HG03558 (cell line): Measurements from ENCODE around the gene FLNA.

Experiments used
- ATAC-seq: cut with Tn5 transposase; IDR thresholded peaks from one replicate; pipeline ENCODE4 v1.9.1; 2021; ENCODE audit warnings: moderate number of reproducible peaks; ENCODE audit not compliant: unreplicated experiment; ENCODE audit errors: extremely low read depth

FLNA gene, protein sequence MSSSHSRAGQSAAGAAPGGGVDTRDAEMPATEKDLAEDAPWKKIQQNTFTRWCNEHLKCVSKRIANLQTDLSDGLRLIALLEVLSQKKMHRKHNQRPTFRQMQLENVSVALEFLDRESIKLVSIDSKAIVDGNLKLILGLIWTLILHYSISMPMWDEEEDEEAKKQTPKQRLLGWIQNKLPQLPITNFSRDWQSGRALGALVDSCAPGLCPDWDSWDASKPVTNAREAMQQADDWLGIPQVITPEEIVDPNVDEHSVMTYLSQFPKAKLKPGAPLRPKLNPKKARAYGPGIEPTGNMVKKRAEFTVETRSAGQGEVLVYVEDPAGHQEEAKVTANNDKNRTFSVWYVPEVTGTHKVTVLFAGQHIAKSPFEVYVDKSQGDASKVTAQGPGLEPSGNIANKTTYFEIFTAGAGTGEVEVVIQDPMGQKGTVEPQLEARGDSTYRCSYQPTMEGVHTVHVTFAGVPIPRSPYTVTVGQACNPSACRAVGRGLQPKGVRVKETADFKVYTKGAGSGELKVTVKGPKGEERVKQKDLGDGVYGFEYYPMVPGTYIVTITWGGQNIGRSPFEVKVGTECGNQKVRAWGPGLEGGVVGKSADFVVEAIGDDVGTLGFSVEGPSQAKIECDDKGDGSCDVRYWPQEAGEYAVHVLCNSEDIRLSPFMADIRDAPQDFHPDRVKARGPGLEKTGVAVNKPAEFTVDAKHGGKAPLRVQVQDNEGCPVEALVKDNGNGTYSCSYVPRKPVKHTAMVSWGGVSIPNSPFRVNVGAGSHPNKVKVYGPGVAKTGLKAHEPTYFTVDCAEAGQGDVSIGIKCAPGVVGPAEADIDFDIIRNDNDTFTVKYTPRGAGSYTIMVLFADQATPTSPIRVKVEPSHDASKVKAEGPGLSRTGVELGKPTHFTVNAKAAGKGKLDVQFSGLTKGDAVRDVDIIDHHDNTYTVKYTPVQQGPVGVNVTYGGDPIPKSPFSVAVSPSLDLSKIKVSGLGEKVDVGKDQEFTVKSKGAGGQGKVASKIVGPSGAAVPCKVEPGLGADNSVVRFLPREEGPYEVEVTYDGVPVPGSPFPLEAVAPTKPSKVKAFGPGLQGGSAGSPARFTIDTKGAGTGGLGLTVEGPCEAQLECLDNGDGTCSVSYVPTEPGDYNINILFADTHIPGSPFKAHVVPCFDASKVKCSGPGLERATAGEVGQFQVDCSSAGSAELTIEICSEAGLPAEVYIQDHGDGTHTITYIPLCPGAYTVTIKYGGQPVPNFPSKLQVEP (N-terminal part only)

DNA sequence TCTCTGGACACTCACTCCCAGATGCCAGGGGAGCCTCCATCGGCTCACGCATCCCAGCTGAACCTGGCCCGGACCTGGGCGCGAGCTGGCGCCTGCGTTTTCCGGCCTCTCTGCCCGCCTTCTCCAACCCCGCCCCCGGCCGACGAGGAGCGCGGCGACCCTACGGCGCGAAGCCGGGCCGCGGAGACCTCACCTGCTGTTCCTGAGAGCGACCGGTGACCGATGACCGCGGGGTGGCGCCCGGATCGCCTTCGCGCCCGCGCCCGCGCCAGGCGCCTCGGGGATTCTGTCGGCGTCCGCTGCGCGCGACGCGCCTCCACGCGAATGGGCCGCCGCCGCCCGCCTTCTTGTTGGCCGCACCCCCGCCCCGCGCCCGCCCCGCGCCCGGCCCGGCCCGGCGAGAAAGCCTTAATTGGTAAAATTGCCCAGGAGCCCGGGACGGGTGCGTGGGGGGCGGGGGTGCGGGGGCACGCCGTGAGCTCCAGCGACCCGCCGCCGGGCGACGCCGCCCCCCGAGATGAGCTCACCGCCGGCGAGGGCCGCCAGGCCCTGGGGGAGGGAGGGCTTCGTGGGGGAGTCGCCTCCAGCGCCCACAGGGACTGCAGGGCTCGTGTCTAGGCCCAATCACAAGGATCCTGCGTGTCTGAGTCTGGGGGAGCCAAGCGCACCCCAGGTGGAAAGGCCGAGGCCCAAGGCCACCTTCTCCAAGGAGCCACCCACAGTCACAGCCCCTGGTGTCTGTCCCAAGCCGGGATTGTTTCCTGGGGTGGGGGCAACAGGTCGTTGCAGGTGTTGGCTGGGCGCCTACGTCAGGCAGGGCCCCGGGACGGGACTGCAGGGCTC, at the start of gene FLNA:
FLNA (minus strand) TSS at position 322 of the 843 bp plus-strand sequence. CDS start 3,389 bp downstream, outside the sequence.
- ATAC-seq, result no peak

DNA sequence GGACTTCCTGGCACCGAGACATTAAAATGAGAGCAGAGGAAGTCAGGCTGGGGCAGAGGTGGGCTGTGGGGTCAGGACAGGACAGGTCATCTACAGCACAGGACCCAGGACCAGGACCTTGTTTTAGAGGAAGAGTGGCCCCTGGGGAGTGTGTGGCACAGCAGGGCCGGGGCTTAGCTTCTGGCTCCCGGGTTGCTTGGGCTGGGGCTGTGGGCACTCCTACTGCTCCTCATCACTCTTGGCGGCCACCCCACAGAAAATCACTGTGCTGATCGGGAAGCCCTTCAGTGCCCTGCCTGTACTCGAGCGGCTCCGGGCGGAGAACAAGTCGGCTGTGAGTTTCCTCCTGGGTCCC, 45.9 kb upstream of the FLNA start:
- ATAC-seq, result no peak

DNA sequence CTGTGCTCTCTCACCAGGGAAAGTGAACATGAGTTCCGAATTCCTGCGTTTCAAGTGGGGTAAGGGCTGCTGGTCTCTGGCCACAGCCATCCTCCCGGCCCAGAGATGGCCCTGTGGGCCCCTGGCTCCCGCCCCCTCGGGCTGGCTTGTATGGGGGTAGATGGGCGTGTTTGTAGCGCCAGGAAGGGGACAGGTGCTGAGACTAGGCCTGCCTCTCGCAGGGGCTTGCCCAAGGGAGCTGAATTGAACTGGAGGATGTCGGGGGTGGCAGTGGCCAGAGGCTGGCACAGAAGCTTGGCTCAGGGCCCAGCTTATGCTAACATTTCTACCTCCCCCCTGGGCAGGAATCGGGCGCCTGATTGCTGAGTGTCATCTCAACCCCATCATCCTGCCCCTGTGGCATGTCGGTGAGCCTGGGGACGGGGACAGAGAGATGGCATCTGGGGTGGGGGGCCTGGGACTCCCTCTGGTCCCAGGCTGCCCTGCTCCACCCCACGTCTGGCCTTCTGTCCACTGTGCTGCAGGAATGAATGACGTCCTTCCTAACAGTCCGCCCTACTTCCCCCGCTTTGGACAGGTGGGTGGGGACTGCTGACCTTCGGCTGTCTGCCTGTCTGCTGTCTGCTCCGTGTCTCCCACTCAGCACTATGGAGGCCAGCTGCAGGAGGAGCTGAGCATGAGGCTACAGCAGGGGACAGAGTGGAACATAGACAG, 45.4 kb upstream of the FLNA start:
- ATAC-seq, result no peak

DNA sequence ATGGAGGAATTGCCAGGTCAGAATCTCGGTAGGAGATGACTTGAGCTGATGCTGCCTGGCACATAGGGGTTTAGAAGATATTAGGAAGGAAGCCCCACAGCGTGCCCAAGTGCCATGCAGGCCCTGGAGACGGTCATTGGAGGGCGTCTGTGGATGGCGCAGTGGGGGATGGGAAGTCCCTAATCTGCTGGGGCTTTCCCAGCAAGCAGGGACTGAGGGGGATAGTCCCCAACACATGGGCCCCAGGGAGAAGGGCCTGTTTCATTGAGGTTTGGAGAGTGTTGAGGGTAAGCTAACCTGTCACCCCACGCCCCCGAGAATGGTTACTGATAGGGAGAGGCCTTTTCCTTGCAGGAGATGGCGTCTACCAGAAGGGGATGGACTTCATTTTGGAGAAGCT, 44.8 kb upstream of the FLNA start:
- ATAC-seq, result no peak

DNA sequence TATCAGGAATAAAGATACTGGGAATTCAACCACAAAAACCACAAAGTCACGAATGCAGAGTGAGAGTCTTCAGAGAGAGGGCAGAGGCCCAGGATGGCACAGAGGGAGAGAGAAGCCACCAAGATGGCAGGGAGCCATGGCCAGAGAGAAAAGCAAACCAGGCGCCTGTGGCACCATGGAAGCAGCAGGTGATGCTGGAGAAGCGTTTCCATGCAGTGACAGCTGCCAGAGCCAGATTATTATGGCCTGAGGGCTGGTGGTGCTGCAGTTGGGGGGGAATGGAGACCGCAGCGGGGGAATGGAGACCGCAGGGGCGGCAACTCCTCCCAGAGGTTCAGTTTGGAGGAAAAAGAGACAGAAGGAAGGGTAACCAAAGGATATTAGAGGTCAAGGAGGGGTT, 42.7 kb upstream of the FLNA start:
- no peak for ATAC-seq

DNA sequence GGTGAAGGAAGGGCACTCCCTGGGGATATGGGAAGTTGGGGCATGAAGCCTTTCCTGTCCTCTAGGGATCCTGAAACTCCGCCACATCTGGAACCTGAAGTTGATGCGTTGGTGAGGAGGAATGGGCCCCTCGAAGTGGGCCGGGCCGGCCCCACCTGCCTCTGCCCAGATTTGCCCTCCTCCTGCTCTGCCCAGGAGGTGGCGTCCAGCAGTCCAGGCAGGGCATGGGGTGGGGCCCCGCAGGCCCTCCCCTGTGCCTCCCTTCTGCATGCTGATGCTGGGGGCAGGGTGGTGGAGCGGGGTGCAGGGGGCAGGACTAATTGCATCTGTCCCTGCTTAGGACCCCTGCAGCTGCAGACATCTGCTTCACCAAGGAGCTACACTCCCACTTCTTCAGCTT, 38.7 kb upstream of the FLNA start:
- no peak for ATAC-seq

DNA sequence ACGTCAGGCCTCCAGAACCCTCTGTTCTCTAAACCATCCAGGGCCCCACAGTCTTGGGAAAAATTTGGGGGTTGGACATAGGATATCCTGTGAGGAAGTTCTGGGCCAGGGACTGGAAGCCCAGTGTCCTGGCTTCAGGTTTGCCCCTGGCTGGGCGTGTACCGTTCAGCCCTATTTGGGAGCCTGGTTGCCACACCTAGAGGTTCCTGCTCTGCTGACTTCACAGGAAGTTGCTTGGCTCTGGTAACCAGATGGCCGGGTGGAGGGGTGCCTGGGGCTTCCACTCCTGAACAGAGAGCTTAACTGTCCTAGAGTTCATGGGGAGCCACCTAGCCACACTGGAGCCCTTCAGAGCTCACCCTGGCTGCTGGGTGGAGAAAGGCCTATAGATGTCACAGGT, 38.0 kb upstream of the FLNA start:
- no peak for ATAC-seq

DNA sequence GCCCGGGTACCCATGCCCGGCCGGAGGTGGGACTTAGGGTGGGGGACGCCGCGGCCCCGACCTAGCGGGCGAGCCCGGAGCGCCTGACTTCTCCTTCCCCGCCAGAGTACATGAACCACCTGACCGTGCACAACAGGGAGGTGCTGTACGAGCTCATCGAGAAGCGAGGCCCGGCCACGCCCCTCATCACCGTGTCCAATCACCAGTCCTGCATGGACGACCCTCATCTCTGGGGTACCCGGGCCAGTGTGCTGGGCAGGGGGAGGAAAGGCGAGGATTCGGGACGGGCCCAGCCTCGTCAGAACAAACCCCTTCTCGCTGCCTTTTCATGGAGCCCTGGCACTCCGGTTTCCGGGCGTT, 37.5 kb upstream of the FLNA start:
- ATAC-seq, result no peak

DNA sequence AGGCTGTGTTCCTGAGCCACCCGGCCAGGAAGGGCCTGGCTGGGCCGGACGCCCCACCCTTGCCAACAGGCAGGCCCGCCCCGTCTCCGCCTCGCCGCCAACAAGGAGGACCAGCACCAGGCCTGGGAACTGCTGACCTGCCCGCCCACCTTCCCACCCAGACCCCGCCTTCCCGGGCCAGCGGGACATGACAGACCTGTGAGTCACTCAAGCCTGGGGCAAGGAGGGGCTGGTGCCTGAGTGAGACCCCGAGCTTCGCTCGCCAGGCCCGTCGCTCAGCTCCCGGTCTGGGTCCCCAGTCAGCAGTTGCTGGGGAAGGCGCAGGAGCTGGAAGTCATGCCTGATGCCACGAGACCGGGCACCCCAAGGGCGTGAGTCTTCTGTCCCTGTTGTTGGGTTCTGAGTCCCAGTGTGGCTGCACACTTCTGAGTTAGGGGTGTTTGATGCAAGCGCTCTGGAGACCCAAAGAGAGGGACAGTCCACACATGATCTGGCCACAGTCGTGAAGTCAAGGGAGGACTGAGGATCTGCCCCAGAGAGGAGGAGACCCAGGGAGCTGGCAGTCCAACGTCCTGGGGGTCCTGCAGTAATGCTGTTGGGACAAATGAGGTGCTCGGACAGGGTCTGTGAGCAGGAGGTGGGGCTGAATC, 34.9 kb upstream of the FLNA start, which contains the start of gene DNASE1L1:
DNASE1L1 (minus strand) TSS at position 33 of the 650 bp plus-strand sequence. CDS start 3,686 bp downstream, outside the sequence.
- no peak for ATAC-seq

DNA sequence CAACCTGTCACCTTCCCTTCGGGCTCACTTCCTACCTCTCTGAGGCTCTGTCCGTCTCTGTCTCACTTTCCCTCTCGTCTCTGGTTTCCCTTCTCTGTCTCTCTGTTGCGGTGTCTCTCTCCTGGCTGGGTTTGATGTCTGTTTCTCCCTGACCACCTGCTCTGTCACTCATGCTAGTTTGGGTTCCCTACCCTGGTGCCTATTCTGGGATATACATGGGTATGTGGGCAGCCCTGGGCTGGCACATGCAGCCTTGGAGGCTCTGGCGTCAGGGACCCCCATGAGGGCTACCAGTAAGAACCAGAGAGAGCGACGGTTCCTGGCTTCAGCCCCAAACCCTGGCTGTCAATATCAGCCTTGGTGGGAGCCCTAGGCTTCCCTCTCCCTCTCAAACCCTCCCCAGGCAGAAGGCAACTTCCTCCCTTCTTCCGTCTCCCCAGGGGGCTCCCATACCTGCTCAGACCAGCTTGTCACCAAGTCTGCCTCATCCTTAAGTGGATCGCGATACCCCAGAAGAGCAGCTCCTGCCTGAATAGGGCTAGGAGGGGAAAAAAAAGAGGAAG, 34.3 kb upstream of the FLNA start:
- ATAC-seq, result no peak

DNA sequence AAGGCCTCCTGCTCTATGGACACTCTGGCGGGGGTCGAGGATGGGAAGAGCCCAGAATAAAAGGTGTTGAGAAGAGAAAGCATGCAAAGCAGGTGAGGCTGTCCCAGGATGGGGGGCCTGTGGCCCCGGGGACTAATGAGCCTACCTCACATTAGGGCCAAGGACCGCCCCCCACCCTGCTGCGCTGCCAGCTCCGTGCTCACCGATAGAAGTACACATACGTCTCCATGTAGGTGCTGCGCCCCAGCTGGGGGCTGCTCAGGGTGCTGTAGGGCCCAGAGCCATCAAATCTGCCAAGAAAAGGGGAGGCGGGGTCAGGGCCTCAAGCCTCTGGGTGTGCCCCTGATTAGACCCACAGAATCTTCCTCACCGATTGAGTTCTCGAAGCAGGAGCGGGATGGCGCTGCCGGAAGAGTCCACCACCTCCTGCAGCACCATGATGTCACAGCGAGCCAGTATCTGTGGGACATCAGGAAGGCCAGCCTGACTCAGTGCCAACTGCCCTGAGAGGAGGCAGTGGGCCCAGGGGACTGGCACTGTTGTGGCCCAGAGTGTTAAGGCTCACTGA, 30.3 kb upstream of the FLNA start:
- ATAC-seq, result no peak

DNA sequence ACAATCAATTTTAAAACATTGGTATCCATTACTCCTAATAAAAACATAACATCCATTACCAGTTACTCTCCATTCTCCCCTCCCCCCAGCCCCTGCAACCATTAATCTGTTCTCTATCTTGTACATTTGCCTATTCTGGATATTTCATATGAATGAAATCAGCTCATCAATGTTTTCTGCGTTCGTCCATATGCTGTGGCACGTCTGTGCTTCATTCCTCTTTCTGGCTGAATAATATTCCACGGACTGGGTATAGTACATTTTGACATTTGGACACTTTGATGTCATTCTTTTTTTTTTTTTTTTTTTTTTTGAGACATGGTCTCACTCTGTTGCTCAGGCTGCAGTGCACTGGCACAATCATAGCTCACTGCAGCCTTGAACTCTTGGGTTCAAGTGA, 29.4 kb upstream of the FLNA start:
- ATAC-seq, result no peak

DNA sequence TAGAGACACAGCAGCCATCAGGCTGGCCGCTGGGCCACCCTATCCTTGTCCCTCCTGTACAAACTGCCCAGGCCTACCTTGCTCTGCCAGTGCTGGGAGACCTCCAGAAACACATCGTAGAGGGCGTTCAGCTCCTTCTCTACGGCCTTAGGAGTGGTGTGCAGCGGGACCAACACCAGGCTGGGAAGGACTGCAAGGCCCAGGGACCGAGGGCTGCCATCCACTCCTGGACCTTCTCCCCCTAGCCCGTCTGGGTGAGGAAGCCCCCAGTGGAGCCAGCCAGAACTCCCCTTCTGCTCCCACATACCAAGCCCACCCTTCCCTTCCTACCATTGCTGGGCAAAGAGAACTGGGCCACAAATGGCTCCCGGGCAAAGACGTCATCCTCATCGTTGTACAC, 28.8 kb upstream of the FLNA start:
- no peak for ATAC-seq

DNA sequence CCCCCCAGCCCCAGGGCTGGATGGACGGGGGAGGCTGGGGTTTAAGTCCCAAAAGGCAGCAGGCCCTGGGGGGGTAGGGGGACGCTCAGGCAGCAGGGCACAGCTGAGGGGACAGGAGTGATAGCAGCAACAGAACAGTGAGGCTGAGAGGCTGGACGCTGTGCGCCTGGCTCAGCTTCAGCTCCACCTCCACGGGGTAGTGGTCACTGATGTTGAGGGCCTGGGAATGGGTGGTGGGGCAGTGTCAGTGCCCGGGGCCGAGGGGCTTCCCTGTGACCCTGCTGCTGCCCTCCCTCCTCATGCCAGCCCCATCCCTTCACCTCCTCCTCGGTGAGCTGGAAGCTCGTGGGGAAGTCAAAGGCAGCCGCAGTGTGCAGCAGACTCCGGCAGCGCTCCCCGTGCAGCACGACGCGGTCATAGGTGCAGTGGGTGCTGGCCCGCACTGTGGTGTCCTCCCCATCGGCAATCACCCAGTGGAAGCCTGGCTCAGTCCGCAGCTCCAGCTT, 28.2 kb upstream of the FLNA start:
- ATAC-seq, result no peak

DNA sequence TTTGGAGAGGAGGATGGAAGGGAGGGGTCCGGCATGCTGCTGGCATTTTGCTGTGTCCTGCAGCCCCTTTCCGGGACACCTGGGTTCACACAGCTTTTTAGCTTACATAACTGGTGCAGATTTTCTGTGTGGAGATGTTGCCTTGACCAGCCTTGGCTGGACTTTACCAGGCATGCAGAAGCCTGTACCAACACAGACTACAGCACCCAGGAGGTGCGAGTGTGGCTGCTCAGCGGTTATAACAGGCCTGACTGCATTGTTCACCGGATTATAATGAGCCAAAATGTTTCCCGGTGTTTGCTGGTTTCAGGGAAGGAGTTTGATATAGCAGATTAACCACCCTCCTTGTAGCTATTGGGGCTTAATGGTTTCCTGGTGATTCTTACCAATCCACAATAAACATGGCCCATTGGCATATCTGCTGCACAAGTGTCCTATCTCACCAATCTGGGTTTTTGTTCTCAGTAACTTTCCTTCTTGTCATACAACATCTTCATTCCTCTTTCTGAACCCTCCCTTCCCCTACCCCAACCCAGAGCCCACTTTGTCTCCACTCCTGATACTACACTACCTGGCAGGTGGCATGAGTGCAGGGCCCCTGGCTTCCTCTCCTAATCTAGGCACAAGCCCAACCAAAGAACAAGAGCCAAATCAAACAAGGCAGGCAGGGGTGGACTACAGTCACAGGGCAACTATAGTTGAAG, 27.6 kb upstream of the FLNA start:
- no peak for ATAC-seq

DNA sequence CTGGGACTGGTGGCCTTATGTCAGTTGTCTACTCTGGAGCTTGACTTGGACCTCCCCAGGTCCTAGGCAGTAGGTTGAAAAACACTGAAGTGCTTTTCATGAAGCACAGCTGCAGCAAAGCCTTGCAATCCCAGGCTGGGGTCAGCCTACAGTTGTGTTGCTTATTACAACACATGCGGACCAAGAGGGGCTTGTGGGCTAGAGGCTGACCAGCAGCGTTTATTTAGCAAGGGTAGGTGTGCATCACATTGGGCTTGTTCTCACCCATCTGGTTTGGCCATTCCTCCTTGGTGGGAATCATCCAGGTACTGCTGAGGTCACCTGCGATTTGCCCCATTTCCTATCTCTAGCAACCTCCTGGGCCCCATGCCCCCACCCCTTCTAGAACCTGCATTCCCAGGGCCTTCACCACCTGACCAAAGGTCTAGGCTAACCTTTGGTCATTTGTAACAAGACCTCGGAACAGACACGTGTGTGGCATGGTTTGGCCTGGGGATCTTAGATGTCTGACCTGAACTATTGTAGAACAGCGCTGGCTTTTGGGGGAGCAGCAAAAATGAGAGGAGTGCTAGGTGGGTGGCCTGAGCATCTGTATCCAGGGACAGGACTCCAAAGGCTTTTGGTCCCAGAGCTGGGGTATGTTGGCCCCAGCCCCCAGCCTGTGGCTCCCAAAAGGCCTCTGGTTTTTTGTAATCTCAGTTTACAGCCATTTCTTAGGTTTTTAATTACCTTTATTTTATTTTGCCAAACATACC, 26.8 kb upstream of the FLNA start:
- ATAC-seq, result no peak
